HCT116 (cell line): ENCODE measurements around the gene ZNF471. TPM values are rescaled to one million over a fixed set of nuclear protein-coding genes. Genes with fewer than 3 reads are reported as not detected.

Source experiments
- ATAC-seq: fragments of 200-7000 bp; cut with Tn5 transposase; 2 replicates; pipeline ENCODE4 v1.9.1; 2020; ENCODE audit warnings: mild to moderate bottlenecking, moderate library complexity
- BruUV-seq: library from RNA; stranded (reverse); fragments of 400-500 nt; replicated peaks from 2 replicates; lab custom pipeline; 2021; lab: Mats Ljungman, UMichigan
- CTCF ChIA-PET: fragments of 300-600 bp; sonication (Branson Sonifier 250); formaldehyde crosslinking; loops from one replicate; lab custom pipeline; 2021; ENCODE audit warnings: antibody characterized with exemption; lab: Charles Lee
- POLR2A ChIA-PET: fragments of 300-600, 350-600 bp; sonication (Branson Sonifier 250); formaldehyde crosslinking; loops from one replicate; lab custom pipeline; 2021; ENCODE audit warnings: antibody characterized with exemption; lab: Charles Lee
- RAD21 ChIA-PET, 2 experiments: fragments of 300-600 bp; sonication (Branson Sonifier 250); formaldehyde crosslinking; loops; one replicate each; lab custom pipeline; 2023; ENCODE audit warnings: low total read pairs in 2 of 2; ENCODE audit not compliant: uncharacterized antibody in 2 of 2, unreplicated experiment in 2 of 2, low non-redundant PET in 1 of 2; lab: Charles Lee
- DNase-seq: peaks from one replicate; pipeline ENCODE4 v3.0.0-alpha.2; 2010; ENCODE audit warnings: low read depth, low spot score
- H2AFZ ChIP-seq: fragments of 200-600 bp; shearing (Covaris generic), sonication (generic); 2 replicates; pipeline ENCODE4 v1.6.1; 2017; ENCODE audit warnings: low read depth, mixed run types, mixed read lengths, antibody characterized with exemption, low read length; ENCODE audit not compliant: poor library complexity, severe bottlenecking
- H3K27ac ChIP-seq: 2 replicates; pipeline ENCODE4 v1.5.1; 2012; ENCODE audit warnings: low read depth, low read length
- H3K27me3 ChIP-seq: fragments of 200-600 bp; sonication (generic); 2 replicates; pipeline ENCODE4 v1.6.1; 2016; ENCODE audit warnings: mixed run types, low read length, mixed read lengths; ENCODE audit not compliant: insufficient read depth
- H3K36me3 ChIP-seq, 2 experiments: fragments of 200-500 bp in 1 of 2; fragments of 200-600 bp in 1 of 2; sonication (Bioruptor generic) in 1 of 2; sonication (generic) in 1 of 2; 2 replicates each; pipeline versions ENCODE4 v1.5.1 to v1.6.1; 2014 to 2016; ENCODE audit warnings: low read length in 2 of 2, inconsistent platforms in 1 of 2, mixed read lengths in 1 of 2, mixed run types in 1 of 2; ENCODE audit not compliant: insufficient read depth in 2 of 2, control insufficient read depth in 1 of 2
- H3K4me1 ChIP-seq, 2 experiments: fragments of 200-600 bp in 1 of 2; sonication (generic) in 1 of 2; 2 replicates each; pipeline versions ENCODE4 v1.5.1 to v1.6.1; 2012 to 2017; ENCODE audit warnings: low read length in 2 of 2, inconsistent platforms in 1 of 2, mild to moderate bottlenecking in 1 of 2, mixed read lengths in 1 of 2, mixed run types in 1 of 2, moderate library complexity in 1 of 2; ENCODE audit not compliant: insufficient read depth in 2 of 2, control insufficient read depth in 1 of 2
- H3K4me2 ChIP-seq: fragments of 200-600 bp; sonication (generic); 2 replicates; pipeline ENCODE4 v1.6.1; 2017; ENCODE audit warnings: mixed run types, low read length, mixed read lengths
- H3K4me3 ChIP-seq, 2 experiments: fragments of 200-600 bp in 1 of 2; sonication (generic) in 1 of 2; replicated peaks in 1 of 2; 2 replicates each; pipeline ENCODE4 v1.5.1; 2011 to 2016; ENCODE audit warnings: low read length in 2 of 2, control low read depth in 1 of 2, low read depth in 1 of 2, mild to moderate bottlenecking in 1 of 2, mixed read lengths in 1 of 2, mixed run types in 1 of 2
- H3K79me2 ChIP-seq: fragments of 200-600 bp; sonication (generic); 2 replicates; pipeline ENCODE4 v1.6.1; 2017; ENCODE audit warnings: mild to moderate bottlenecking, mixed run types, low read length, moderate library complexity, mixed read lengths; ENCODE audit not compliant: insufficient read depth
- H3K9ac ChIP-seq: fragments of 200-600 bp; sonication (generic); 2 replicates; pipeline ENCODE4 v1.6.1; 2016; ENCODE audit warnings: low read length, mixed read lengths
- H3K9me2 ChIP-seq: fragments of 200-600 bp; sonication (generic), shearing (Covaris generic); 2 replicates; pipeline ENCODE4 v1.6.1; 2017; ENCODE audit warnings: mixed run types, mild to moderate bottlenecking, moderate library complexity; ENCODE audit not compliant: insufficient read depth
- H3K9me3 ChIP-seq, 2 experiments: fragments of 200-500 bp in 1 of 2; fragments of 200-600 bp in 1 of 2; sonication (Bioruptor generic) in 1 of 2; sonication (generic) in 1 of 2; 2 replicates each; pipeline ENCODE4 v1.6.1; 2014 to 2017; ENCODE audit warnings: low read length in 2 of 2, mixed read lengths in 2 of 2, inconsistent platforms in 1 of 2, low read depth in 1 of 2, mild to moderate bottlenecking in 1 of 2, mixed run types in 1 of 2, moderate library complexity in 1 of 2; ENCODE audit not compliant: control insufficient read depth in 1 of 2, insufficient read depth in 1 of 2
- H4K20me1 ChIP-seq: fragments of 200-600 bp; sonication (generic), shearing (Covaris generic); 2 replicates; pipeline ENCODE4 v1.6.1; 2017; ENCODE audit warnings: mixed run types, mild to moderate bottlenecking, moderate library complexity; ENCODE audit not compliant: insufficient read depth
- ATF3 ChIP-seq: IDR thresholded peaks from 2 replicates; pipeline ENCODE4 v1.6.1; 2012
- CBX3 ChIP-seq: IDR thresholded peaks from 2 replicates; pipeline ENCODE4 v1.6.1; 2012; ENCODE audit warnings: low read depth
- ELF1 ChIP-seq: IDR thresholded peaks from 2 replicates; pipeline ENCODE4 v1.6.1; 2012; ENCODE audit warnings: low read depth, borderline replicate concordance
- SIN3A ChIP-seq: IDR thresholded peaks from 2 replicates; pipeline ENCODE4 v1.6.1; 2012; ENCODE audit warnings: low read depth
- TCF7L2 ChIP-seq: IDR thresholded peaks from 2 replicates; pipeline ENCODE4 v1.7.0; 2011; ENCODE audit warnings: borderline replicate concordance, inconsistent platforms; ENCODE audit not compliant: insufficient read depth, insufficient read length; ENCODE audit errors: extremely low read depth
- ZBTB33 ChIP-seq: IDR thresholded peaks from 2 replicates; pipeline ENCODE4 v1.6.1; 2011; ENCODE audit warnings: mild to moderate bottlenecking, low read length, moderate library complexity; ENCODE audit not compliant: insufficient replicate concordance; ENCODE audit errors: extremely low read depth
- intact Hi-C: fragments of 100-400 bp; cut with micrococcal nuclease; formaldehyde crosslinking; loops from 2 replicates; pipeline ENCODE4 v1.10.0; 2022
- total RNA-seq: library from RNA; stranded (reverse); gene quantifications from one replicate; pipeline ENCODE4 v1.2.1, GENCODE V29; 2021; ENCODE audit not compliant: unreplicated experiment

The ZNF471 gene
- total RNA-seq, 1 experiment from 2014 or later: not detected

- ATAC-seq (no peak), DNase-seq (no peak)
- BruUV-seq: no TSS peak
- intact Hi-C loops: no loop called here
- Histone ChIP-seq H3K9me2 (no peaks in the 10 kb centered on the region), H3K27ac (no peak overlapping the region), H3K27me3 (no peaks in the 10 kb centered on the region), H2AFZ (no peak overlapping the region), H4K20me1 (no peaks in the 10 kb centered on the region), H3K4me2 (no peak overlapping the region), H3K36me3 (no peaks in the 10 kb centered on the region), H3K9ac (no peak overlapping the region), H3K79me2 (no peaks in the 10 kb centered on the region), H3K4me1 (no peaks in the 10 kb centered on the region), H3K4me3 (no peak overlapping the region), H3K9me3 (peaks cover 13 to 32% of the 10 kb centered on the region in 2 experiments; a peak in 2 of 4 replicates)
- ChIA-PET CTCF (no interaction called here), RAD21 (no interaction called here), POLR2A (no interaction called here)
- TF ChIP-seq CBX3: no peak
- TF ChIP-seq ATF3: no peak
- no peak for TF ChIP-seq ZBTB33
- TF ChIP-seq TCF7L2: no peak
- TF ChIP-seq SIN3A: no peak
- no peak for TF ChIP-seq ELF1
Measured at GRCh38 chr19:56566904-56567273, 59.2 kb downstream of the ZNF471 start.
